Right lobe of liver (tissue), 6 donors: Measurements from ENCODE around the gene CCND2. TPM values are rescaled to one million over a fixed set of nuclear protein-coding genes. Genes with fewer than 3 reads are reported as not detected.

Source experiments
- ATAC-seq, 4 donors: fragments of 200-7000 bp; cut with Tn5 transposase; one replicate each; pipeline ENCODE4 v1.9.1; 2020; ENCODE audit warnings: mild to moderate bottlenecking in 4 of 4, moderate library complexity in 4 of 4
- DNase-seq, 3 donors: peaks; one replicate each; pipeline ENCODE4 v3.0.0-alpha.2; 2020
- H3K27ac ChIP-seq, 3 donors: fragments of 200-600 bp; one replicate each; pipeline ENCODE4 v1.8.0; 2022
- H3K27me3 ChIP-seq, 2 donors: fragments of 200-600 bp; one replicate each; pipeline ENCODE4 v1.8.0; 2022
- H3K36me3 ChIP-seq, 4 donors: fragments of 200-600 bp; sonication (generic) in 1 of 4; one replicate each; pipeline versions ENCODE4 v1.5.1 to v1.8.0; 2017 to 2022; ENCODE audit warnings: control low read depth in 1 of 4
- H3K4me1 ChIP-seq, 4 donors: fragments of 200-600 bp; sonication (generic) in 1 of 4; one replicate each; pipeline versions ENCODE4 v1.5.1 to v1.8.0; 2017 to 2022; ENCODE audit warnings: control low read depth in 1 of 4
- H3K4me3 ChIP-seq, 3 donors: fragments of 200-600 bp; one replicate each; pipeline ENCODE4 v1.8.0; 2022
- H3K9me3 ChIP-seq, 4 donors: fragments of 200-600 bp; sonication (generic) in 1 of 4; one replicate each; pipeline versions ENCODE4 v1.5.1 to v1.8.0; 2017 to 2022; ENCODE audit warnings: control low read depth in 1 of 4
- POLR2A ChIP-seq: fragments of 450-650 bp; IDR thresholded peaks from one replicate; pipeline ENCODE4 v1.6.1; 2017; ENCODE audit warnings: antibody characterized with exemption, mild to moderate bottlenecking
- WGBS: methylation state at CpG from one replicate; pipeline ENCODE4 v1.1.6; 2018; ENCODE audit warnings: low coverage, low lambda C conversion rate; ENCODE audit not compliant: insufficient coverage; ENCODE audit errors: missing lambda C conversion rate; 5-methylcytosine and 5-hydroxymethylcytosine counted together
- intact Hi-C, 2 donors: fragments of 100-400 bp; cut with DNase I; formaldehyde crosslinking; loops; one replicate each; pipeline versions ENCODE4 v1.11.2 to v1.14.1; 2022
- total RNA-seq, 6 experiments: library from RNA; depleted of rRNA in 2 of 6; stranded (reverse); fragments of >200 nt in 2 of 6; fragmentation: NEBNext Ultra II Directional in 3 of 6; extraction: Animal tissue kit (Norgen Biotek cat#: 25700) in 3 of 6; gene quantifications; one replicate each; pipeline versions ENCODE4 v1.1.0 to v1.2.4, GENCODE V29; 2016 to 2023
- TF ChIP-seq, protein P1 (sequence below), 4 donors: fragments of 200-600 bp in 3 of 4; fragments of 450-650 bp in 1 of 4; IDR thresholded peaks; one replicate each; pipeline versions ENCODE4 v1.5.1 to v1.8.0; 2016 to 2022; ENCODE audit warnings: antibody characterized with exemption in 4 of 4, mild to moderate bottlenecking in 2 of 4
- donor health status: DM: no; HTN: yes; CAD: no.
- donor health status: DM: no; HTN: no; CAD: no.
- donor health status: DM: no; HTN: no; CAD: no.
- donor health status: DM: no; HTN: yes; CAD: no.
- donor health status: DM: no; HTN: yes; CAD: no.

CCND2 gene
- total RNA-seq, 6 experiments from 2014 or later: 1.1 to 6.2 (median 1.5) TPM

DNA sequence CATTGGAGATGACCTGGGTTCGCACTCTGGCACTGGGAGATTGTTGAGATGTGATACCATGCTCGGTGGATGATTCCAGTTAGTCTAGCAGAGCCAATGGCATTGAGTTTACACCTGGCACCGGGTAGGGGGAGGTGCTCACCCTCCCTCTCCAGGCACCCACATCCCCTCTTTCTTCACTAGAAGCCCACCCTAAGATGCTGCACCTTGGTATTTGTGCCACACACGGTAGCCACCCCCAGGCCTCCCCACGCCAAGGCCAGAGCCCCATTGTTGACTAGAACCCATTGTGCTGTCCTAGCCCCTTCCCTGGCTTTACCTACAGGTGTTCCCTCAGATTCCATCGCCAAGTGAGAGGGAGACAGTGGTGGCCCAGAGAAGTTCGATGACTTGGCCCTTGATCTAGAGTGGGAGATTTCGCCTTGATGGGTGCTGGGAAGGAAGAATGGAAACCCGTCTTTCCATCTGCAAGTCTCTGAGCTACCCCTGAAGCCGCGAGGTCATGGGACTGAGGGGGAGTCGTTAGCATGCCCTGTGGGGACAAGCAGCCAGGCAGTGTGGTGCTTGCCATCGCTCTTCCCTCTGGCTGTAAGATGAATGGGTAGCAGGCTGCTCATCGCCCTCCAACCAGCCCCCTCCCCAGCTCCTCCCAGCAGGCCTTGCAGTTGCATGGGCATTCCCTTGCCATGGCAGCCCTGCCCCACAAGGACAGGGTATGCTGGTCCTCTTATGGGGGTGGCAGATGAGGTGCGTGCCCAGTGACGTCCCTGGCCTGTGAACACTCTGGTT, 8.7 kb downstream of the CCND2 start:
- intact Hi-C loops: loop anchor here in 1 of 2 donors (5.0 kb wide), 1 partner anchor 400 kb away; no protein-coding TSS in a partner anchor
- WGBS: no CpG with 5 or more reads among the region's 16 CpGs

GRCh38 chr12:4282892-4283511, 9.4 kb downstream of the CCND2 start:
- no peak for DNase-seq
- Histone ChIP-seq H3K9me3 (no peaks in the 10 kb centered on the region), H3K4me1 (peaks cover 0 to 4% (median 0%) of the 10 kb centered on the region in 4 donors), H3K4me3 (no peak overlapping the region), H3K27ac (no peak overlapping the region), H3K36me3 (no peaks in the 10 kb centered on the region), H3K27me3 (no peaks in the 10 kb centered on the region)
- WGBS: 52% methylated on average over 3 of the region's 12 CpGs
- no peak for ATAC-seq
- intact Hi-C loops: loop anchor here in 1 of 2 donors (5.0 kb wide), 1 partner anchor 401 kb away; no protein-coding TSS in a partner anchor
- TF ChIP-seq POLR2A: no peak

More for the DNA sequence above, 8.7 kb downstream of the CCND2 start:
- ATAC-seq (no peak), DNase-seq (no peak)
- TF ChIP-seq POLR2A: no peak
- TF ChIP-seq, protein P1, sequence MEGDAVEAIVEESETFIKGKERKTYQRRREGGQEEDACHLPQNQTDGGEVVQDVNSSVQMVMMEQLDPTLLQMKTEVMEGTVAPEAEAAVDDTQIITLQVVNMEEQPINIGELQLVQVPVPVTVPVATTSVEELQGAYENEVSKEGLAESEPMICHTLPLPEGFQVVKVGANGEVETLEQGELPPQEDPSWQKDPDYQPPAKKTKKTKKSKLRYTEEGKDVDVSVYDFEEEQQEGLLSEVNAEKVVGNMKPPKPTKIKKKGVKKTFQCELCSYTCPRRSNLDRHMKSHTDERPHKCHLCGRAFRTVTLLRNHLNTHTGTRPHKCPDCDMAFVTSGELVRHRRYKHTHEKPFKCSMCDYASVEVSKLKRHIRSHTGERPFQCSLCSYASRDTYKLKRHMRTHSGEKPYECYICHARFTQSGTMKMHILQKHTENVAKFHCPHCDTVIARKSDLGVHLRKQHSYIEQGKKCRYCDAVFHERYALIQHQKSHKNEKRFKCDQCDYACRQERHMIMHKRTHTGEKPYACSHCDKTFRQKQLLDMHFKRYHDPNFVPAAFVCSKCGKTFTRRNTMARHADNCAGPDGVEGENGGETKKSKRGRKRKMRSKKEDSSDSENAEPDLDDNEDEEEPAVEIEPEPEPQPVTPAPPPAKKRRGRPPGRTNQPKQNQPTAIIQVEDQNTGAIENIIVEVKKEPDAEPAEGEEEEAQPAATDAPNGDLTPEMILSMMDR (IDR thresholded peaks at IDR 0.05): no peak
- peaks cover 0 to 4% (median 0%) of the 10 kb centered on the region in 4 donors for H3K4me1 ChIP-seq
- no peaks in the 10 kb centered on the region for H3K27me3 ChIP-seq
- no peaks in the 10 kb centered on the region for H3K9me3 ChIP-seq
- no peaks in the 10 kb centered on the region for H3K36me3 ChIP-seq
- no peak overlapping the region for H3K4me3 ChIP-seq
- H3K27ac ChIP-seq: no peak overlapping the region

GRCh38 chr12:4283512-4284255, 10.1 kb downstream of the CCND2 start:
- H3K27me3 ChIP-seq: no peaks in the 10 kb centered on the region
- H3K36me3 ChIP-seq: no peaks in the 10 kb centered on the region
- H3K4me1 ChIP-seq: peaks cover 0 to 4% (median 0%) of the 10 kb centered on the region in 4 donors
- H3K4me3 ChIP-seq: no peak overlapping the region
- no peak for DNase-seq
- no peak overlapping the region for H3K27ac ChIP-seq
- no peaks in the 10 kb centered on the region for H3K9me3 ChIP-seq
- ATAC-seq: no peak
- TF ChIP-seq POLR2A: no peak
- TF ChIP-seq, protein P1 (IDR thresholded peaks at IDR 0.05): no peak
- WGBS: 63% methylated on average over 6 of the region's 12 CpGs
- intact Hi-C loops: loop anchor here in 1 of 2 donors (5.0 kb wide), 1 partner anchor 401 kb away; no protein-coding TSS in a partner anchor

DNA sequence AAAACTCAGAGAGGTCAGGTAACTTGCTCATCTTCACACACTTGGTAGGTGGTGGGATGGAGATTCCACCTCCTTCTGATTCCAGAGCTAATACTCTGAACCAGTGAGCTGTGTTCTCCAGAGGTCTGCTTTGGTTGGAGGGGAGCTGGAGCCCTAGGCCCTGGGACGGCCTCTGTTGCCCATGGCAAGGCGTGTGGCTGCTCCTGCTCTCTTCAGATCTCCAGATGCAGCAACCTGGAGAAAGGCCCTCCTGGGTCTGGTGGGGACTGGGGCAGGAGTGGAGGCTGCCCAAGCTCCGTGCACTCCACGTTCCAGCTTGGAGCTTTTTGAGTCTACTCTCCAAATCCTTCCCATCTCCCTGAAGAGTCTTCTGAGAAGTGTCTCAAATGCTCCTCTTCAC, 10.7 kb downstream of the CCND2 start:
- no peak for ATAC-seq
- Histone ChIP-seq H3K36me3 (no peaks in the 10 kb centered on the region), H3K4me3 (no peak overlapping the region), H3K9me3 (no peaks in the 10 kb centered on the region), H3K27ac (no peak overlapping the region), H3K27me3 (no peaks in the 10 kb centered on the region), H3K4me1 (peaks cover 0 to 4% (median 0%) of the 10 kb centered on the region in 4 donors)
- TF ChIP-seq POLR2A: no peak
- TF ChIP-seq, protein P1 (IDR thresholded peaks at IDR 0.05): no peak
- 65% methylated on average over 2 of the region's 4 CpGs for WGBS
- no peak for DNase-seq
- intact Hi-C loops: loop anchor here in 1 of 2 donors (5.0 kb wide), 1 partner anchor 402 kb away; no protein-coding TSS in a partner anchor
